GM21381 (cell line): Measurements from ENCODE around the gene ESCO1.
"Not testable (repeated sequence)": the region's sequence is repeated elsewhere in the genome, so short reads cannot be mapped to it uniquely, and the experiment has no call there.

Source experiments
- ATAC-seq: cut with Tn5 transposase; IDR thresholded peaks from one replicate; pipeline ENCODE4 v1.9.1; 2021; ENCODE audit warnings: mild to moderate bottlenecking, moderate library complexity; ENCODE audit not compliant: unreplicated experiment

The ESCO1 gene

DNA sequence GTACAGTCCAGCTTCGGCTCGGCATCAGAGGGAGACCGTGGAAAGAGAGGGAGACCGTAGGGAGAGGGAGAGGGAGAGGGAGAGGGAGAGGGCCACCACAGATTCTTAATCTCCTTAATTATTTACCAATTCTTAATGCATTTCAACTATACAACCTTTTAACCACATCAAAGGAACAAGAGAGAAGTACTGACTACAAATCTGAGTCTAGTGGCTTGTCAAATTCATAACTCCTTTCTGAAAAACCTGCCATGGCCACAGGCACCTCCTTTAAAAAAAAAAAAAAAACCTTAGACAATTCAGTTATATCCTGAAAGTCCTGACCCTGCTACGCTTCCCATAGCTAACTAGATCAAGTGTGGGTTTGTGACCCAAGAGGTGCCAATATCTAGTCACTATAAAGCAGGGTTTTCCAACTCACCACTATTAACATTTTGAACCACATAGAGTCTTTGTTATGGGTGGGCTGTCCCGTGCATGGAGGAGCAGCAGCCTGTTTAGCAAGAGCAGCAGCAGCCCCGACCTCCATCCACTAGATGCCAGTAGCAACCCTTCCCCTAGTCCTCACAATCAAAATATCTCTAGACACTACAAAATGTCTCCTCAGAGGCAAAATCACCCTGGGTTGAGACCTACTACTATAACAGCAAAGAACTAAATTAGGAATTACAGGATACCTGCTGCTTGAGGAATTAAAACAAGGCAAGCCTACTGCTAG is 6.8 kb downstream of the ESCO1 start:
- no peak for ATAC-seq

DNA sequence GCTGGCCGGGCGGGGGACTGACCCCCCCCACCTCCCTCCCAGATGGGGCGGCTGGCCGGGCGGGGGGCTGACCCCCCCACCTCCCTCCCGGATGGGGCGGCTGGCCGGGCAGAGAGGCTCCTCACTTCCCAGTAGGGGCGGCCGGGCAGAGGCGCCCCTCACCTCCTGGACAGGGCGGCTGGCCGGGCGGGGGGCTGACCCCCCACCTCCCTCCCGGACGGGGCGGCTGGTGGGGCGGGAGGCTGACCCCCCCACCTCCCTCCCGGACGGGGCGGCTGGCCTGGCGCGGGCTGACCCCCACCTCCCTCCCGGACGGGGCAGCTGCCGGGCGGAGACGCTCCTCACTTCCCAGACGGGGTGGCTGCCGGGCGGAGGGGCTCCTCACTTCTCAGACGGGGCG is 8.1 kb downstream of the ESCO1 start:
- ATAC-seq: not testable (repeated sequence)

DNA sequence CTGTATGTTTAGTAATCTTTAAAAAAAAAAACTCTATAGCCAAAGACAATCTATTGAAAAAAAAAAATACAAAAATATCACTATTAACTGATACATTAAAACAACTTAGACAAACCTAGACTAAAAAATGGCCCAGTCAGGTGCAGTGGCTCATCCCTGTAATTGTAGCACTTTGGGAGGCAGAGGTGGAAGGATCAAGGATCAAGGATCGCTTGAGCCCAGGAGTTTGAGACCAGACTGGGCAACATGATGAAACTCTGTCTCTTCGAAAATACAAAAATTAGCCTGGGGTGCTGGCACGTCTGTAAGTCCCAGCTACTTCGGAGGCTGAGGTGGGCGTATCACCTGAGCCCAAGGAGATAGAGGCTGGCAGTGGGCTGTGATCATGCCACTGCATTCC is 16.1 kb downstream of the ESCO1 start:
- no peak for ATAC-seq

DNA sequence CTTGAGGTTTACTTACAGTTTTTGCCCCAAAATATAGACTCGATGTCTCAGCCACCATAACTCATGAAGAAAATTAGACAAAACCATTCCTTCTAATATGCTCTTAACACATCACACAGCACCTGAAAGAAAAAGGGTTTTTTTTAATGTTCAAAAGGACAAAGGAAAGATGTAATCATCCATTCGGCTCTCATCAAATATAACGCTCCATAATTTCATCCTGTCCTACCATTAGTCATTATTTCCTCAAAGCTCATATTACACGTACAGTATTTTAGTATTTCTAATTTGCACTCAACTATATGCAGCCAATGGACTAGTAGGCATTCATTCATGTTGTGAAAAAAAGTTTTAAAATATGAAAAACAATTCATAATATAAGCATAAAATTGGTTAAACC is 24.8 kb downstream of the ESCO1 start:
- no peak for ATAC-seq

DNA sequence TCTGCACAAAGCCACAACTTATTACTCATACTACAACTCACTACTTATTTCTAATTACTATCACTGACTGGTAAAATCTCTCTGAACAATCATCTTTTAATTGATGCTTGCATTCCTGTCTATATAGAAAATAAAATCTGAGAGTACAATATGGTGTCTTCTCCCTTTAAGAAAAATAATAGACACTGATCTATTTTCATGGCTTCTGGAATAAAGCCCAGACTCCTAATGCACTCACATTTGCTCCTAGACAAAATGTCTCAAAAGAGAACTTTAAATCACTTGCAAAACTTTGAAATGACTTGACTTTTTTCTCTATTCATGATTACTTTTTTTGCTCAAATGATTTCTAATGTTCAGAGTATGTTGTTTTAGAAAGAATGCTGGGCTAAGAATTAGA is 28.7 kb downstream of the ESCO1 start:
- no peak for ATAC-seq

DNA sequence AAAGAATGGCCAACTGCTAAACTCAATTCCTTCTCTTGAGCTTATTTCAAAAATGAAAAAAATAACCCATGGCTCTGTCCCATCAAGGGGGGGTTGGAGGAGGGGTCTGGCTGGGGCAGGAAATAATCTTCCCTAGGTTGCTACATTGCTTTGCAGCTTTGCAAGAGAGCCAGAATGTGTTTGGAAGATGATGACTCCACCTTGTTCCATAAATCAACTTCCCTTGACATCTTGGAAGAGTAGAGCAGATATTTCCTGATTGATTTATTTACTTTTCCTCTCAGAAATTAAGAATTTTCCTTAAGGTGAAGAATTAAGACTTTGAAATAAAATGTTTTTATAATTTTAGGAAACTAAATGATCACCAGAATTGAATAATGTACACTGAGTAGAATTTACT is 41.3 kb downstream of the ESCO1 start:
- no peak for ATAC-seq

DNA sequence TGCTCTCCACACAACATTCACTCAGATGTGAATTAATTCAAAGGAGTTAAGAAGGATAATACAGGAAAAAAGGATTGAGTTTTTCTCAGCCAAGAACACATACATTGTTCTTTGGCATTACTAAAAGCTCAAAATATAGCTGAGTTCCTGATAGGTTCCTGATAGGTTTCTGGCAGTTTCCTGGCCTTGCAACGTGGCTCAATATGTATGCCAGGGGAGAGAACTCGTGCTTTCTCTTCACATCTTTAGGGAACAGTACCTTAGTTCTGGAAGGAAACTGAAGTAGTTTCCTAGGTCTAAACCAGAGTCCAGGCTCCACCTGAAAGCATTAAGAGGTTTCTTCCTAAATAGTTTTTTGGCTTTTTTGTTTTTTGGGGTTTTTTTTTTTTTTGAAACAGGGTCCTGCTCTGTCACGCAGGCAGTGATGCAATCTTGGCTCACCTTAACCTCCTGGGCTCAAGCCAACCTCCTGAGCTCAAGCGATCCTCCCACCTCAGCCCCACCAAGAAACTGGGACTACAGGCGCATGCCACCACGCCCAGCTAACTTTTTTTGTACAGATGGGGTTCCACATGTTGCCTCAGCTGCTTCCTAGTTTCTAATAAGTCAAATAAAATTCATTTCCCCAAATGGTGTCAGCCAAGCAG is 42.8 kb downstream of the ESCO1 start:
- no peak for ATAC-seq

DNA sequence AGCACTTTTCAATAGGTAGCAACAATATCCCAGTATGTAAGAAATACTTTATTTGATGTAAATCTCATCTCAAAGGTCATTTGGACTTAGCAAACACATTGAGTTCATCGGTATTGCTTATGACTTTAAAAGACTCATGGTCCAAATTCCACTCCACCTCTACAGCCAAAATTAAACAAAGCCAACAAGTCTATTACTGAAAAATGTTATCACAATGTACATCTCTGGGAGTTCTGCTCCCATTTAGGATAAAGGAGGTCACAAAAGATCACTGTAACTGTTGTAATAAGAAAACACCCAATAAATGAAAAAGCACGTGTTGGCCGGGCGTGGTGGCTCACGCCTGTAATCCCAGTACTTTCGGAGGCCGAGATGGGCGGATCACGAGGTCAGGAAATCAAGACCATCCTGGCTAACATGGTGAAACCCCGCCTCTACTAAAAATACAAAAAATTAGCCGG is 50.0 kb downstream of the ESCO1 start:
- ATAC-seq: no peak

DNA sequence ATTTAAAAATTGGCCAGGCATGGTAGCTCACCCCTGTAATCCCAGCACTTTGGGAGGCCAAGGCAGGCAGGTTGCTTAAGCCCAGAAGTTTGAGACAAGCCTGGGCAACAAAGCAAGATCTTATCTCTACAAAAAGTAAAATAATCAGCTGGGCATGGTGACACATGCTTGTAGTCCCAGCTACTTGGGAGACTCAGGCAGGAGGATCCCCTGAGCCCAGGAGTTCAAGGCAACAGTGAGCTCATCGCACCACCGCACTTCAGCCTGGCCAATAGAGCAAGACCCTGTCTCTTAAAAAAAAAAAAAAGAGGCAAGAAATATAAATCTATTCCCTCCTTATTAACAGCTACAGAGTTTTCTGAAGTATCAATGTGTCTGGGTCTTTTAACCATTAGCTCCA is 51.9 kb downstream of the ESCO1 start:
- no peak for ATAC-seq

DNA sequence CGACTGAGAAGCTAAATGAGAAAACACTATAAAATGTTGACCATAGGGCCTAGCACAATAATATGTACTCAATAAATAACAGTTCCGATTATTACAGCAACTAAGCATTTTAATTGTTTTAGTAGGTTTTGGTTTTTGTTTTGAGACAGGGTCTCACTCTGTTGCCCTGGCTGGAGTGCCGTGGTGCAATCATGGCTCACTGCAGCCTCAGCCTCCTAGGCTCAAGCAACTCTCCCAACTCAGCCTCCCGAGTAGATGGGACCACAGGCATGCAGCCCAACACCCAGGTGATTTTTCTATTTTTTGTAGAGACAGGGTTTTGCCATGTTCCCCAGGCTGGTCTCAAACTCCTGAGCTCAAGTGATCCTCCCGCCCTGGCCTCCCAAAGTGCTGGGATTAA is 54.1 kb downstream of the ESCO1 start:
- ATAC-seq: no peak

DNA sequence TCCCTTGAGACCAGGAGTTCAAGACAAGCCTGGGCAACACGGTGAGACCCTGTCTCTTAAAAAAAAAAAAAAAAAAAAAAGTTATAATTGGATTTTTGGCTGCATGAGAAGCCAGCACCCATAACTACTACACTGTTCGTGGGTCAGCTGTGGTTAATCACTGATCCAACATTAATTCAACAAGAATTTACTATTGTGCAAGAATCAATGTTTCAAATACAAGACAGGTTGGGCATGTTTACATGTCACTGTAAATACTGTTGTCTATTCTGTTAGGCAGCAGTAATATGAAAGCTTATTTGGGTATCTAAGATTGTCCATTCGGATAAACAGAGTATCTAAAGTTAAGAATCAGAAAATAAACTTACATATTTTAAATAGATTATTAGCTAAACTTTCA is 62.3 kb downstream of the ESCO1 start:
- no peak for ATAC-seq

DNA sequence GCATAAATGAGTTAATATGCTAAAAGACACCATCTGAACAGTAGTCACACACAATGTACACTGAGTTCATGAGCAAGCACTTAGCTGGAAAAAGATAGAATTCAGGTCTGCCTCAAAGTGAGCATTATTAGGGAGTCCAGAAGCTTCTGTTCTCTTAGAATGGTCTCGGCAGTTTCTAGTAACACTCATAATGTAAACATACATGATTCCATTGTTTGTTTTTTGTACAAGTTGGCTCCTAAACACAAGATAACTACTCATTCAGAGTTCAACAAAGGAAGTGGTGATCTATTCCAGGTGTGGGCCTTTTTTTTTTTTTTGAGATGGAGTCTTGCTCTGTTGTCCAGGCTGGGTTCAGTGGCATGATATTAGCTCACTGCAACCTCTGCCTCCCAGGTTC is 66.2 kb downstream of the ESCO1 start:
- no peak for ATAC-seq

DNA sequence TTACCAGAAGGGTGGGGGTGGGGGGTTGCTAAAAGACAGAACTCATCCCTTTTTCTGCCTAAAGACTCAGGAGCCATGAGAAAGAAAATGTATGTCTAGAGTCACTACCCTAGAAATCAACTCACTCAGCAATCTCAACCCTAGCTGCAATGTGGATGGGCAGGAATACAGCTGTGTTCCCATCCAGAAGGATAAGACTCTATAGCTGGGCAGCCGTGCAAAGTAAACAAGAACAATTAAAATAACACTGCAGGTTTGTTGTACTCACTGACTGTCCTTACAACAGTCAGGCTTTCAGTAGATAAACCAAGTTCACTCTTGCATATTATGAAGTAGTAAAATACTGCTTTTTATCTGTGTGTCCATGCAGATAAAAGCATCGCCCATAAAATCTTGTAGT is 74.0 kb downstream of the ESCO1 start:
- no peak for ATAC-seq

DNA sequence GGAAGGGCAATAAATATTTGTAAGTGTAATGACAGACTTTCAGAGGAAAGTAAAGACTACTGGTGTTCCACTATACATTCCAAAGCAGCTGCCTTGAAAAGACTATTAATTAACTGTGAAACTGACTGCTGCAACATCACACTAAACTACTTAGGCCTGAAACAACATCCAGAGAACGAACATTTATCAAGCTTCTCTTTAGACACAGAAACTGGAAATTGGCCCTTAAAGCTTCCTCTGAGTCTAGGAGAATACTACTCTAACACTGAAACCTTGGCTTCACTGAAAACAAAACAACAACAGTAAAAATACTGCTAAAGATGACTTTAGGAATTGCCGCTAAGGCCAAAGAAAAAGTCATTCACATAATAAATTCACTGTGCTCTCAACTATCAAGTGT is 74.6 kb downstream of the ESCO1 start:
- ATAC-seq: no peak

DNA sequence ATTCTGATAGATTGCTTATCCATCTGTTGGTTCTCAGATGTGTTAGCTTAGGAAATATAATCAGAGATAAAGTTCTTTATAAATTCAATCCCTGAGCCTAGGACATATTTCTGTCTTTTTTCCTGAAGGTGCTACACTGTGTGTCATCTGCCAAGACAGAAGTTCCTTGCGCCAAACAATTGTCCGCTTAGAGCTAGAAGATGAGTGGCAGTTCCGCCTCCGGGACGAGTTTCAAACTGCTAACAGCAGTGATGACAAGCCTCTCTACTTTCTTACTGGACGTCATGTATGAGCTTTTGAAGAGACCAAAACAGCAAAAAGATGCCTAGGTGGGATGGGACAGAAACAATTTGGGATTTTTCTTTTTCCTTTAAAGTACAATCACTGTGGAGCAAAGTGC is 78.0 kb downstream of the ESCO1 start:
- no peak for ATAC-seq

DNA sequence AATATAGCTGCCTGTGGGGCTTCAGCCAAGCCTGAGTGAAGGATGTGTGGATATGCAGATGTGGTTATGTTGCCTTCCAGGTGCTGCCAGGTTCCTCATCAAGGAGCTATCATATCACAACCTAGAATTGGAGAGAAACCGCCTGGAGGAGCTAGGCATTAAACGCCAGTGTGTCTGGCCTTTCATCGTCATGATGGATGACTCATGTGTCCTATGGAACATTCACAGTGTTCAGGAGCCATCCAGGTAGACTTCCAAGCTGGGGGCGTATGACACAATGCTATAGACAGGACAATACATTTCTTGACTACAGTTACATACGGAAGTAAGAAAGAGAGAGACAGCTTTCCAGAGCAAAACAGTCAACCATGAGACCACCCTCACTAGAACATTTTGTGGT is 86.8 kb downstream of the ESCO1 start:
- ATAC-seq: no peak

DNA sequence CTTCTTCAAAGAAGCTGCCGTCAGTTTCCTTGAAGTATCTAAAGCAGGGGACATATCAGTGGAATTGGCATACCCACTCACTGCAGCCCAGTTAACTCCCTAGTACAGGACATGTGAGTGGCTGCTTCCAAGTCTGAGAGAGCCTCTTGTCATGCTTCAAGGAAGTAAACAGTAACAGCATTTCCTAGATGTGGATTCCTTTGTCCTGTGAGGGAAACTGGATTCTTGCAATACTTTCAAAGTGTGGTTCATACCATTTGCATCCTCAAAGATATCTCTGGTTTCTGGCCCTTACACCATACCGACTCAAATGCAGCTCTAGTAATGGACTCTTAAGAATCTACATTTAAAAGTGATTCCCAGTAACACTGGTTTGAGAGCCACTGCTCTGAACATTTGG is 87.2 kb downstream of the ESCO1 start:
- no peak for ATAC-seq

DNA sequence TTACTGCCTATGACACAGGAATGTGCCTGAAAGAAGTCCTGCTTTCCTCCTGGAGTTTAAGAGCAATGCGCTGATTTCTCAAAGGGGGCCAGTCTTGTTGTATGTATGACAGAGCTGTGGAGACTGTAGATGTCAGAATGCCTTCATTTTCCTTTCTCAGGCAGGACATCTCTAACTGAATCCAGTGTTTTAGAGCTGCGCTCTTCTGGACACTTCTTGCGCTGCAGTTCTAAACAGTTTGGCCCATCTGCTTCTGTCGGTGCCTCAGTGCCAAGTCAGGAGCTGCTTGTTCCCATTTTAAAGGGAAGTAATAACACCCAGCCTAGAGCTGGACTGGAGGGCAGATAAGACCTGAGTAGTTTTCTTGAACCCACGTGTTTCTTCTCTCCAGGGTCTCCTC is 91.4 kb downstream of the ESCO1 start:
- no peak for ATAC-seq

DNA sequence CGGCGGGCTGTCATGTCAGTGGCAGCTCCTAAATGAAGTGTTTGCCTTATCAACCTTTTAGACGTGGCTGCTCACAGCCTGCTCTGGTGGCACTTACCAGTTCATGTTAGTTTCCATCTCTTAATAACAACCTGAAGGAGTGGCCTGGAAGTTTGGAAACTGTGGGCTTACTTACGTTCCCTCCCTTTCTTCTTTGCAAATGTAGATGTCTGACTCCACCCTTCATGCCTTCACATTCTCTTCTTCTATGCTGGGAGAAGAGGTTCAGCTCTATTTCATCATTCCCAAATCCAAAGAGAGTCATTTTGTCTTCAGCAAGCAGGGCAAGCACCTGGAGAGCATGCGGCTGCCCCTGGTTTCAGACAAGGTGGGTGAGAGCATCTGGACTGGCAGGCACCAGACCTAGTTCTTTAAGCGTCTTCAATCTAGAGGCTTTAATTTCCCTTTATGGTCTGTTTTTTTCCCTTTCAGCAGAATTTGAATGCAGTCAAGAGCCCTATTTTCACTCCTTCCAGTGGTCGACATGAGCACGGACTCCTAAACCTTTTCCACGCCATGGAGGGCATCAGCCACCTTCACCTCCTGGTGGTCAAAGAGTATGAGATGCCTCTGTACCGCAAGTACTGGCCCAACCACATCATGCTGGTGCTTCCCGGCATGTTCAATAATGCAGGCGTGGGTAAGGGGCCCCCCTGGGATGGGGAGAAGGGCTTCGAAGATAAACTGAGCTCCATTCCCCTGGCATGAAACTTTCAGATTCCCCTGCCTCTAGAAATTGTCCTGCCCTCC is 92.4 kb downstream of the ESCO1 start:
- ATAC-seq: no peak

DNA sequence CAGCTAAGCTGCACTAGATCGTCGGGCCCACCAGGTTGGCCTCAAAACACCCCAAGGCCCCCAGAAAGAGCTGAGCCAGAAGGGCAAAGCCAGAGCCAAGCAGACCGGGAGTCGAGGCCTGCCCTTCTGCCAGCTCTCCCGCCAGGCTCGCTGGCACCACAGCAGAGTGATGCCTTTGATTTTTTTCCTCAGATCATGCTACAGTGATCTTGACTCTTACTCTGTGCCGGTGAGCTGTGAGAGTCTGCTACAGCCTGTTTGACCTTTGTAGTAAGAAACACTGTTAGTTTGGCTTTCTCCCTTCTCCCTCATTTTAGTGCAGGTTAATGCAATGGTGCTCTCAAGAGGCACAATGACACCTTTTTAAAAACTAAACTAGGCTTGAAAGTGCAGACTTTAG is 97.8 kb downstream of the ESCO1 start:
- ATAC-seq: no peak

DNA sequence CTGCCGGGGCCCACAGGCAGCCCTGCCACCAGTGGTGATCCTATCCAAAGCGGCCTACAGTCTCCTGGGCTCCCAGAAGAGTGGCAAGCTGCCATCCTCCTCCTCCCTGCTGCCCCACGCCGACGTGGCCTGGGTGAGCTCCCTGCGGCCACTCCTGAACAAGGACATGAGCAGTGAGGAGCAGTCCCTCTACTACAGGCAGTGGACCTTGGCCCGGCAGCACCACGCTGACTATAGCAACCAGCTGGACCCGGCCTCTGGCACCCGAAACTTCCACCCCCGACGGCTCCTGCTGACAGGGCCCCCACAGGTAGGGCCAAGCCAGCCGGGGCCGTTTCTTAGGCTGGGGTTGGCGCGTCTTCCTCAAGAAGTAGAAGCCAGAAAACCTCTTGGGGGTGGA is 100.5 kb downstream of the ESCO1 start:
- no peak for ATAC-seq

DNA sequence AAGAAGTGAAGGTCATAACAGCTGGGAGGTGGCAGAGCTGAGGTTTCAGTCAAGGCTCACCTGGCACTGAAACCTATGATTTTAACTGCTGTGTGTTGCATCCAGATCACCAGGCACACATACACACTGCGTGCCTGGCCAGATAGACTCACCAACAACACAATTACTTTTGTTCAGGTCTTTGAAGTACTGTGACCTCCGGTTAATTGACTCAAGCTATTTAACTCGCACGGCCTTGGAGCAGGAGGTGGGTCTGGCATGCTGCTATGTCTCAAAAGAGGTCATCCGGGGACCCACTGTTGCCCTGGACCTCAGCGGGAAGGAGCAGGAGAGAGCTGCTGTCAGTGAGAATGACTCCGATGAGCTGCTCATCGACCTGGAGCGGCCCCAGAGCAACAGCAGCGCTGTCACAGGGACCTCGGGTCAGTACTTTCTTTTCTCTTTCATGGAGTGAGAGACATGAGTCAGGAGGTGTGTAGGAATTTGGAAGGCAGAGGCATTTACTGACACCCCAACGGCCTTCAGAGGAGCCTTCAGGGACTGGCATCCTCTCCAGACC is 104.1 kb downstream of the ESCO1 start:
- no peak for ATAC-seq
